ENCODE measurements around the gene PPP1R14D.
A peak's percentile ranks its signal among the peaks of the same experiment; 100 is the strongest.

The PPP1R14D gene

GRCh38 chr15:40775740-40776536, 52.6 kb downstream of the PPP1R14D start:
- no peaks in the 10 kb centered on the region for H3K9me3 ChIP-seq (ENCODE audit: control insufficient read depth in 1 of 2, low read length in 2 of 2)
- H3K4me1 ChIP-seq (ENCODE audit: control insufficient read depth in 1 of 2, insufficient read depth in 2 of 2, low read length in 2 of 2) = no peaks in the 10 kb centered on the region
- H3K27ac ChIP-seq (ENCODE audit: low read length) = no peak overlapping the region
- H3K4me3 ChIP-seq (ENCODE audit: low read depth in 1 of 2, low read length in 2 of 2) = no peak overlapping the region
- peaks cover 52 to 79% of the 10 kb centered on the region in 2 donors for H3K36me3 ChIP-seq (ENCODE audit: control insufficient read depth in 1 of 2, insufficient read depth in 2 of 2, low read length in 2 of 2)
- H3K27me3 ChIP-seq (ENCODE audit: low read depth, low read length) = no peaks in the 10 kb centered on the region

- no peak overlapping the region for H3K4me3 ChIP-seq (ENCODE audit: low read depth in 1 of 2, low read length in 2 of 2)
- no peaks in the 10 kb centered on the region for H3K9me3 ChIP-seq (ENCODE audit: control insufficient read depth in 1 of 2, low read length in 2 of 2)
- no peak overlapping the region for H3K27ac ChIP-seq (ENCODE audit: low read length)
- no peaks in the 10 kb centered on the region for H3K27me3 ChIP-seq (ENCODE audit: low read depth, low read length)
- H3K4me1 ChIP-seq (ENCODE audit: control insufficient read depth in 1 of 2, insufficient read depth in 2 of 2, low read length in 2 of 2) = no peaks in the 10 kb centered on the region
- peaks cover 52 to 83% of the 10 kb centered on the region in 2 donors for H3K36me3 ChIP-seq (ENCODE audit: control insufficient read depth in 1 of 2, insufficient read depth in 2 of 2, low read length in 2 of 2)
Observed at GRCh38 chr15:40775007-40775406, 53.5 kb downstream of the PPP1R14D start.

- Histone ChIP-seq H3K36me3 (ENCODE audit: control insufficient read depth in 1 of 2, insufficient read depth in 2 of 2, low read length in 2 of 2) (peaks cover 41 to 74% of the 10 kb centered on the region in 2 donors), H3K27ac (ENCODE audit: low read length) (no peak overlapping the region), H3K27me3 (ENCODE audit: low read depth, low read length) (no peaks in the 10 kb centered on the region), H3K4me3 (ENCODE audit: low read depth in 1 of 2, low read length in 2 of 2) (no peak overlapping the region), H3K9me3 (ENCODE audit: control insufficient read depth in 1 of 2, low read length in 2 of 2) (no peaks in the 10 kb centered on the region), H3K4me1 (ENCODE audit: control insufficient read depth in 1 of 2, insufficient read depth in 2 of 2, low read length in 2 of 2) (no peaks in the 10 kb centered on the region)
Observed at GRCh38 chr15:40773902-40774301, 54.6 kb downstream of the PPP1R14D start.

- no peaks in the 10 kb centered on the region for H3K27me3 ChIP-seq (ENCODE audit: low read depth, low read length)
- H3K9me3 ChIP-seq (ENCODE audit: control insufficient read depth in 1 of 2, low read length in 2 of 2) = no peaks in the 10 kb centered on the region
- H3K36me3 ChIP-seq (ENCODE audit: control insufficient read depth in 1 of 2, insufficient read depth in 2 of 2, low read length in 2 of 2) = peaks cover 41 to 73% of the 10 kb centered on the region in 2 donors
- no peaks in the 10 kb centered on the region for H3K4me1 ChIP-seq (ENCODE audit: control insufficient read depth in 1 of 2, insufficient read depth in 2 of 2, low read length in 2 of 2)
- no peak overlapping the region for H3K4me3 ChIP-seq (ENCODE audit: low read depth in 1 of 2, low read length in 2 of 2)
- no peak overlapping the region for H3K27ac ChIP-seq (ENCODE audit: low read length)
Observed at GRCh38 chr15:40773496-40773895, 55.0 kb downstream of the PPP1R14D start.

- Histone ChIP-seq H3K4me1 (ENCODE audit: control insufficient read depth in 1 of 2, insufficient read depth in 2 of 2, low read length in 2 of 2) (no peaks in the 10 kb centered on the region), H3K27me3 (ENCODE audit: low read depth, low read length) (no peaks in the 10 kb centered on the region), H3K36me3 (ENCODE audit: control insufficient read depth in 1 of 2, insufficient read depth in 2 of 2, low read length in 2 of 2) (peaks cover 37 to 79% of the 10 kb centered on the region in 2 donors), H3K9me3 (ENCODE audit: control insufficient read depth in 1 of 2, low read length in 2 of 2) (no peaks in the 10 kb centered on the region), H3K4me3 (ENCODE audit: low read depth in 1 of 2, low read length in 2 of 2) (no peak overlapping the region), H3K27ac (ENCODE audit: low read length) (no peak overlapping the region)
Observed at GRCh38 chr15:40772014-40772413, 56.5 kb downstream of the PPP1R14D start.

GRCh38 chr15:40771242-40771641, 57.3 kb downstream of the PPP1R14D start:
- no peaks in the 10 kb centered on the region for H3K4me1 ChIP-seq (ENCODE audit: control insufficient read depth in 1 of 2, insufficient read depth in 2 of 2, low read length in 2 of 2)
- H3K27me3 ChIP-seq (ENCODE audit: low read depth, low read length) = no peaks in the 10 kb centered on the region
- H3K27ac ChIP-seq (ENCODE audit: low read length) = no peak overlapping the region
- no peaks in the 10 kb centered on the region for H3K9me3 ChIP-seq (ENCODE audit: control insufficient read depth in 1 of 2, low read length in 2 of 2)
- H3K36me3 ChIP-seq (ENCODE audit: control insufficient read depth in 1 of 2, insufficient read depth in 2 of 2, low read length in 2 of 2) = peaks cover 30 to 72% of the 10 kb centered on the region in 2 donors
- H3K4me3 ChIP-seq (ENCODE audit: low read depth in 1 of 2, low read length in 2 of 2) = no peak overlapping the region

- Histone ChIP-seq H3K4me3 (ENCODE audit: low read depth in 1 of 2, low read length in 2 of 2) (no peak overlapping the region), H3K4me1 (ENCODE audit: control insufficient read depth in 1 of 2, insufficient read depth in 2 of 2, low read length in 2 of 2) (no peaks in the 10 kb centered on the region), H3K9me3 (ENCODE audit: control insufficient read depth in 1 of 2, low read length in 2 of 2) (no peaks in the 10 kb centered on the region), H3K36me3 (ENCODE audit: control insufficient read depth in 1 of 2, insufficient read depth in 2 of 2, low read length in 2 of 2) (peaks cover 21 to 62% of the 10 kb centered on the region in 2 donors), H3K27me3 (ENCODE audit: low read depth, low read length) (no peaks in the 10 kb centered on the region), H3K27ac (ENCODE audit: low read length) (peak overlapping the region; percentile 45)
Observed at GRCh38 chr15:40770147-40770721, 58.3 kb downstream of the PPP1R14D start.

- peaks cover 0 to 4% of the 10 kb centered on the region in 2 donors for H3K4me1 ChIP-seq (ENCODE audit: control insufficient read depth in 1 of 2, insufficient read depth in 2 of 2, low read length in 2 of 2)
- no peaks in the 10 kb centered on the region for H3K9me3 ChIP-seq (ENCODE audit: control insufficient read depth in 1 of 2, low read length in 2 of 2)
- no peak within 1 kb of the TSS for H3K4me3 ChIP-seq (ENCODE audit: low read depth in 1 of 2, low read length in 2 of 2)
- no peaks in the 10 kb centered on the region for H3K27me3 ChIP-seq (ENCODE audit: low read depth, low read length)
- H3K36me3 ChIP-seq (ENCODE audit: control insufficient read depth in 1 of 2, insufficient read depth in 2 of 2, low read length in 2 of 2) = peaks cover 14 to 55% of the 10 kb centered on the region in 2 donors
- H3K27ac ChIP-seq (ENCODE audit: low read length) = peak within 1 kb of the TSS; percentile 45
Observed at GRCh38 chr15:40769274-40770146, 59.0 kb downstream of the PPP1R14D start, which contains the start of gene C15orf62. Gene C15orf62 (plus strand): TSS chr15:40769980. CDS start chr15:40770496, 516 bp downstream.

- H3K4me3 ChIP-seq (ENCODE audit: low read depth in 1 of 2, low read length in 2 of 2) = no peak overlapping the region
- H3K27me3 ChIP-seq (ENCODE audit: low read depth, low read length) = no peaks in the 10 kb centered on the region
- H3K9me3 ChIP-seq (ENCODE audit: control insufficient read depth in 1 of 2, low read length in 2 of 2) = no peaks in the 10 kb centered on the region
- H3K27ac ChIP-seq (ENCODE audit: low read length) = peak overlapping the region; percentile 39
- H3K4me1 ChIP-seq (ENCODE audit: control insufficient read depth in 1 of 2, insufficient read depth in 2 of 2, low read length in 2 of 2) = peaks cover 0 to 10% of the 10 kb centered on the region in 2 donors
- peaks cover 6 to 46% of the 10 kb centered on the region in 2 donors for H3K36me3 ChIP-seq (ENCODE audit: control insufficient read depth in 1 of 2, insufficient read depth in 2 of 2, low read length in 2 of 2)
Observed at GRCh38 chr15:40768521-40769273, 59.8 kb downstream of the PPP1R14D start.

GRCh38 chr15:40767838-40768500, 60.5 kb downstream of the PPP1R14D start:
- H3K27me3 ChIP-seq (ENCODE audit: low read depth, low read length) = no peaks in the 10 kb centered on the region
- no peak overlapping the region for H3K4me3 ChIP-seq (ENCODE audit: low read depth in 1 of 2, low read length in 2 of 2)
- H3K4me1 ChIP-seq (ENCODE audit: control insufficient read depth in 1 of 2, insufficient read depth in 2 of 2, low read length in 2 of 2) = peaks cover 0 to 17% of the 10 kb centered on the region in 2 donors
- peak overlapping the region; percentile 39 for H3K27ac ChIP-seq (ENCODE audit: low read length)
- no peaks in the 10 kb centered on the region for H3K9me3 ChIP-seq (ENCODE audit: control insufficient read depth in 1 of 2, low read length in 2 of 2)
- peaks cover 0 to 39% of the 10 kb centered on the region in 2 donors for H3K36me3 ChIP-seq (ENCODE audit: control insufficient read depth in 1 of 2, insufficient read depth in 2 of 2, low read length in 2 of 2)

Data from muscle layer of duodenum (tissue), 2 donors.